ENCODE results near the gene ZNF414. TPM values are rescaled to one million over a fixed set of nuclear protein-coding genes. Genes with fewer than 3 reads are reported as not detected.

ZNF414 gene
- total and polyA plus RNA-seq, 9 of the 15 experiments (the other 6 are each of a cell fraction or from before 2014, with no cell fraction given) = 0.03 to 27.2 (median 2.2) TPM; not detected in 2

GRCh38 chr19:8505680-8506401, 8.1 kb downstream of the ZNF414 start (continued):
- TF ChIP-seq ZBTB33 (CRISPR knock-in tag; IDR thresholded peaks at IDR 0.05) (peak; percentile 23; the same call in 1 of the 2 replicates), SIN3A (IDR thresholded peaks at IDR 0.05; ENCODE audit: borderline replicate concordance in 2 of 2, control insufficient read depth in 1 of 2, low read depth in 2 of 2, low read length in 2 of 2) (peak in 1 of 2 experiments; percentile 39; a peak in 1 of 4 replicates), RCOR1 (IDR thresholded peaks at IDR 0.05; ENCODE audit: borderline replicate concordance in 1 of 2, low read depth in 2 of 2, low read length in 2 of 2) (0 out of 4 replicates have a peak, but pooled peaks of 1 of the 2 experiments have one; percentile 20), CBFA2T2 (conservative IDR thresholded peaks at IDR 0.05) (no peak), JUND (IDR thresholded peaks at IDR 0.05; ENCODE audit: borderline replicate concordance, low read depth, low read length) (no peak; the same call in 1 of the 2 replicates), JUND (tag; IDR thresholded peaks at IDR 0.05; ENCODE audit: borderline replicate concordance, low read depth, low read length) (no peak; the same call in 2 of the 3 replicates), USF2 (CRISPR knock-in tag; IDR thresholded peaks at IDR 0.05) (peak; percentile 82), PHF21A (IDR thresholded peaks at IDR 0.05; ENCODE audit: borderline replicate concordance, low read depth) (0 out of 2 replicates have a peak, but pooled peaks have one; percentile 9), SREBF2 (CRISPR knock-in tag; IDR thresholded peaks at IDR 0.05) (0 out of 2 replicates have a peak, but pooled peaks have one; percentile 31), POLR2G (IDR thresholded peaks at IDR 0.05; ENCODE audit: low read depth, low read length) (peak; percentile 81), ZNF77 (CRISPR knock-in tag; IDR thresholded peaks at IDR 0.05) (no peak), XRCC5 (IDR thresholded peaks at IDR 0.05; ENCODE audit: low read depth, low read length) (peak; percentile 47; the same call in 1 of the 2 replicates), RB1 (IDR thresholded peaks at IDR 0.05; ENCODE audit: low read depth) (peak; percentile 41; the same call in 1 of the 2 replicates), NKRF (IDR thresholded peaks at IDR 0.05; ENCODE audit: borderline replicate concordance) (peak; percentile 91), SOX6 (IDR thresholded peaks at IDR 0.05) (peak; percentile 35; the same call in 1 of the 2 replicates), HNRNPLL (IDR thresholded peaks at IDR 0.05; ENCODE audit: low read depth, low read length, poor library complexity, severe bottlenecking) (peak; percentile 82), PRDM10 (IDR thresholded peaks at IDR 0.05; ENCODE audit: partially characterized antibody) (peak; percentile 68)

Data from K562 (cell line).